ENCODE results near the gene LPIN1. TPM values are rescaled to one million over a fixed set of nuclear protein-coding genes. Genes with fewer than 3 reads are reported as not detected.

Gene LPIN1
- total and polyA plus RNA-seq, 2 of the 13 experiments (the other 11 are each of a cell fraction or from before 2014, with no cell fraction given), result 9.7 to 19.4 TPM

DNA sequence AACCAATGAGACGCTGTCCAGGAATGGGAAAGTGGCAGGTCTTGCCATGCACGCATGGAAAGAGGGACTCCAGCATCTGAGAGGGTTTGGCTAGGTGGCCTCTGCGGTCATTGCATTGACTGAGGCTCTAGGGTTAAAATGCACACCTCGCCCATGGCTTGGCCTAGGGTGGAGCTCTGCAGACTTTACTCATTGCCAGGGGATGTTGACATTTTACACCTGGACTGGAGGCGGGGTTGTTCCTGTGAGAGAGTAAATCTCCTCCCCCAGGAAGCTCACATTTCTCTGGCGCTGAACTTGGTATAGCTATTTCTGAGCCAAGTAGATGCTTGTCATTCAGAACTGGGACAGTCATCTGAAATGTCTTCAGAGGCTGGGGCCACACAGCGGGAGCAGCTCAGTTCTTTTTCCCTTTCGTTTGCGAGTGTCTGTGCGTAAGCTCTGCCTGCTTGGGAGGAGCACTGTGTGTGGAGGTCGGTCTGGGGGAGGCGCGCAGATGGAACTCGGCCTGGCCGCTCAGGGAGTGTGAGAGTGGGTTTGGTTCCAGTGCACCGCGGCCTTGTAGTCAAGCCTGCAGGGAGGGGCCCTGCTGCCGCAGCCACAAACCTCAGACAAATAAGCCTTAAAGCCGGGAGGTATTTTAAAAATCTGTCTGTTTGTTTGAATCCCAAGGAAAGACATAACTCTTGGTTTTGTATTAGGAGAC, 76.5 kb downstream of the LPIN1 start (continued):
- TF ChIP-seq REST (IDR thresholded peaks at IDR 0.05; ENCODE audit: borderline replicate concordance in 1 of 2, low read depth in 1 of 2, low read length in 2 of 2) (peak in 1 of 2 experiments; percentile 38; a peak in 1 of 4 replicates), HNF4G (IDR thresholded peaks at IDR 0.05; ENCODE audit: borderline replicate concordance, low read depth, low read length) (no peak), HNF4G (CRISPR knock-in tag; IDR thresholded peaks at IDR 0.05; ENCODE audit: borderline replicate concordance, low read depth) (peak; percentile 51; the same call in 1 of the 2 replicates), HNRNPK (IDR thresholded peaks at IDR 0.05; ENCODE audit: low read depth, low read length, poor library complexity, severe bottlenecking) (no peak), CENPX (CRISPR knock-in tag; IDR thresholded peaks at IDR 0.05) (no peak), STAG1 (CRISPR knock-in tag; IDR thresholded peaks at IDR 0.05) (no peak), ZNF878 (CRISPR knock-in tag; IDR thresholded peaks at IDR 0.05) (peak; percentile 42; the same call in 1 of the 2 replicates), ZNF224 (CRISPR knock-in tag; IDR thresholded peaks at IDR 0.05) (no peak), ZNF768 (CRISPR knock-in tag; IDR thresholded peaks at IDR 0.05) (no peak), HNF1B (CRISPR knock-in tag; IDR thresholded peaks at IDR 0.05) (peak; percentile 71; the same call in 1 of the 2 replicates), MXI1 (IDR thresholded peaks at IDR 0.05; ENCODE audit: borderline replicate concordance, low read depth, low read length) (no peak), ETV5 (CRISPR knock-in tag; IDR thresholded peaks at IDR 0.05; ENCODE audit: borderline replicate concordance) (peak; percentile 83)
- TF ChIP-seq, protein P1, sequence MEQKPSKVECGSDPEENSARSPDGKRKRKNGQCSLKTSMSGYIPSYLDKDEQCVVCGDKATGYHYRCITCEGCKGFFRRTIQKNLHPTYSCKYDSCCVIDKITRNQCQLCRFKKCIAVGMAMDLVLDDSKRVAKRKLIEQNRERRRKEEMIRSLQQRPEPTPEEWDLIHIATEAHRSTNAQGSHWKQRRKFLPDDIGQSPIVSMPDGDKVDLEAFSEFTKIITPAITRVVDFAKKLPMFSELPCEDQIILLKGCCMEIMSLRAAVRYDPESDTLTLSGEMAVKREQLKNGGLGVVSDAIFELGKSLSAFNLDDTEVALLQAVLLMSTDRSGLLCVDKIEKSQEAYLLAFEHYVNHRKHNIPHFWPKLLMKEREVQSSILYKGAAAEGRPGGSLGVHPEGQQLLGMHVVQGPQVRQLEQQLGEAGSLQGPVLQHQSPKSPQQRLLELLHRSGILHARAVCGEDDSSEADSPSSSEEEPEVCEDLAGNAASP (CRISPR knock-in tag; IDR thresholded peaks at IDR 0.05; ENCODE audit: borderline replicate concordance), result no peak
- TF ChIP-seq, protein P2, sequence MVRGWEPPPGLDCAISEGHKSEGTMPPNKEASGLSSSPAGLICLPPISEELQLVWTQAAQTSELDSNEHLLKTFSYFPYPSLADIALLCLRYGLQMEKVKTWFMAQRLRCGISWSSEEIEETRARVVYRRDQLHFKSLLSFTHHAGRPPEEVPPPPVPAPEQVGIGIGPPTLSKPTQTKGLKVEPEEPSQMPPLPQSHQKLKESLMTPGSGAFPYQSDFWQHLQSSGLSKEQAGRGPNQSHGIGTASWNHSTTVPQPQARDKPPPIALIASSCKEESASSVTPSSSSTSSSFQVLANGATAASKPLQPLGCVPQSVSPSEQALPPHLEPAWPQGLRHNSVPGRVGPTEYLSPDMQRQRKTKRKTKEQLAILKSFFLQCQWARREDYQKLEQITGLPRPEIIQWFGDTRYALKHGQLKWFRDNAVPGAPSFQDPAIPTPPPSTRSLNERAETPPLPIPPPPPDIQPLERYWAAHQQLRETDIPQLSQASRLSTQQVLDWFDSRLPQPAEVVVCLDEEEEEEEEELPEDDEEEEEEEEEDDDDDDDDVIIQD (CRISPR knock-in tag; IDR thresholded peaks at IDR 0.05; ENCODE audit: low read depth), result peak; percentile 94
- TF ChIP-seq, protein P3, sequence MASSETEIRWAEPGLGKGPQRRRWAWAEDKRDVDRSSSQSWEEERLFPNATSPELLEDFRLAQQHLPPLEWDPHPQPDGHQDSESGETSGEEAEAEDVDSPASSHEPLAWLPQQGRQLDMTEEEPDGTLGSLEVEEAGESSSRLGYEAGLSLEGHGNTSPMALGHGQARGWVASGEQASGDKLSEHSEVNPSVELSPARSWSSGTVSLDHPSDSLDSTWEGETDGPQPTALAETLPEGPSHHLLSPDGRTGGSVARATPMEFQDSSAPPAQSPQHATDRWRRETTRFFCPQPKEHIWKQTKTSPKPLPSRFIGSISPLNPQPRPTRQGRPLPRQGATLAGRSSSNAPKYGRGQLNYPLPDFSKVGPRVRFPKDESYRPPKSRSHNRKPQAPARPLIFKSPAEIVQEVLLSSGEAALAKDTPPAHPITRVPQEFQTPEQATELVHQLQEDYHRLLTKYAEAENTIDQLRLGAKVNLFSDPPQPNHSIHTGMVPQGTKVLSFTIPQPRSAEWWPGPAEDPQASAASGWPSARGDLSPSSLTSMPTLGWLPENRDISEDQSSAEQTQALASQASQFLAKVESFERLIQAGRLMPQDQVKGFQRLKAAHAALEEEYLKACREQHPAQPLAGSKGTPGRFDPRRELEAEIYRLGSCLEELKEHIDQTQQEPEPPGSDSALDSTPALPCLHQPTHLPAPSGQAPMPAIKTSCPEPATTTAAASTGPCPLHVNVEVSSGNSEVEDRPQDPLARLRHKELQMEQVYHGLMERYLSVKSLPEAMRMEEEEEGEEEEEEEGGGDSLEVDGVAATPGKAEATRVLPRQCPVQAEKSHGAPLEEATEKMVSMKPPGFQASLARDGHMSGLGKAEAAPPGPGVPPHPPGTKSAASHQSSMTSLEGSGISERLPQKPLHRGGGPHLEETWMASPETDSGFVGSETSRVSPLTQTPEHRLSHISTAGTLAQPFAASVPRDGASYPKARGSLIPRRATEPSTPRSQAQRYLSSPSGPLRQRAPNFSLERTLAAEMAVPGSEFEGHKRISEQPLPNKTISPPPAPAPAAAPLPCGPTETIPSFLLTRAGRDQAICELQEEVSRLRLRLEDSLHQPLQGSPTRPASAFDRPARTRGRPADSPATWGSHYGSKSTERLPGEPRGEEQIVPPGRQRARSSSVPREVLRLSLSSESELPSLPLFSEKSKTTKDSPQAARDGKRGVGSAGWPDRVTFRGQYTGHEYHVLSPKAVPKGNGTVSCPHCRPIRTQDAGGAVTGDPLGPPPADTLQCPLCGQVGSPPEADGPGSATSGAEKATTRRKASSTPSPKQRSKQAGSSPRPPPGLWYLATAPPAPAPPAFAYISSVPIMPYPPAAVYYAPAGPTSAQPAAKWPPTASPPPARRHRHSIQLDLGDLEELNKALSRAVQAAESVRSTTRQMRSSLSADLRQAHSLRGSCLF (CRISPR knock-in tag; IDR thresholded peaks at IDR 0.05; ENCODE audit: borderline replicate concordance), result no peak
